Effector memory CD8-positive, alpha-beta T cell (primary cell): Measurements from ENCODE around the gene SLC32A1.

ENCODE experiments used
- ATAC-seq: fragments of 150-1000 bp; cut with Tn5 transposase; replicated peaks from 2 replicates; pipeline ENCODE4 v1.10.0; 2021; ENCODE audit warnings: mild to moderate bottlenecking, moderate library complexity
- DNase-seq, 3 experiments: peaks; one replicate each; pipeline ENCODE4 v3.0.0; 2021
- H3K27ac Mint-ChIP-seq, 2 donors: one replicate each; pipeline ENCODE4 v1.8.0; 2022; ENCODE audit warnings: mild to moderate bottlenecking in 2 of 2, mixed read lengths in 2 of 2, moderate library complexity in 2 of 2
- H3K27me3 Mint-ChIP-seq, 2 donors: one replicate each; pipeline ENCODE4 v1.8.0; 2022; ENCODE audit warnings: mixed read lengths in 2 of 2
- H3K36me3 Mint-ChIP-seq: one replicate; pipeline ENCODE4 v1.8.0; 2022; ENCODE audit warnings: mild to moderate bottlenecking, moderate library complexity, mixed read lengths; ENCODE audit not compliant: insufficient read depth
- H3K4me1 Mint-ChIP-seq, 2 donors: one replicate each; pipeline ENCODE4 v1.8.0; 2022; ENCODE audit warnings: low read depth in 2 of 2, mixed read lengths in 2 of 2
- H3K4me3 Mint-ChIP-seq, 2 donors: one replicate each; pipeline ENCODE4 v1.8.0; 2022; ENCODE audit warnings: mild to moderate bottlenecking in 2 of 2, mixed read lengths in 2 of 2, moderate library complexity in 2 of 2
- H3K9me3 Mint-ChIP-seq, 2 donors: one replicate each; pipeline ENCODE4 v1.8.0; 2022; ENCODE audit warnings: mixed read lengths in 2 of 2

The SLC32A1 gene

GRCh38 chr20:38748861-38749149 lies 24.5 kb downstream of the SLC32A1 start:
- H3K4me3 Mint-ChIP-seq: peak overlapping the region; percentile 93 to 97
- peak overlapping the region; percentile 26 to 98 for H3K27ac Mint-ChIP-seq

GRCh38 chr20:38751360-38751976 lies 27.2 kb downstream of the SLC32A1 start:
- no peaks in the 10 kb centered on the region for H3K9me3 Mint-ChIP-seq
- no peak overlapping the region for H3K4me3 Mint-ChIP-seq
- peaks cover 52% of the 10 kb centered on the region for H3K36me3 Mint-ChIP-seq
- peak in 1 of 3 experiments; percentile 28 for DNase-seq
- ATAC-seq: no peak
- no peaks in the 10 kb centered on the region for H3K27me3 Mint-ChIP-seq
- peaks cover 18 to 24% of the 10 kb centered on the region in 2 donors for H3K4me1 Mint-ChIP-seq
- H3K27ac Mint-ChIP-seq: no peak overlapping the region

More at GRCh38 chr20:38748861-38749149, 24.5 kb downstream of the SLC32A1 start:
- ATAC-seq: peak; percentile 18
- Mint-ChIP-seq H3K27me3 (peaks cover 0 to 2% of the 10 kb centered on the region in 2 donors), H3K4me1 (peaks cover 17 to 24% of the 10 kb centered on the region in 2 donors), H3K36me3 (peaks cover 32% of the 10 kb centered on the region), H3K9me3 (no peaks in the 10 kb centered on the region)
- DNase-seq: no peak

GRCh38 chr20:38752029-38752428 lies 27.7 kb downstream of the SLC32A1 start:
- H3K4me1 Mint-ChIP-seq: peaks cover 18 to 24% of the 10 kb centered on the region in 2 donors
- no peaks in the 10 kb centered on the region for H3K9me3 Mint-ChIP-seq
- no peaks in the 10 kb centered on the region for H3K27me3 Mint-ChIP-seq
- ATAC-seq: no peak
- H3K27ac Mint-ChIP-seq: no peak overlapping the region
- DNase-seq: no peak
- no peak overlapping the region for H3K4me3 Mint-ChIP-seq
- H3K36me3 Mint-ChIP-seq: peaks cover 52% of the 10 kb centered on the region

- DNase-seq (no peak), ATAC-seq (no peak)
- H3K36me3 Mint-ChIP-seq: peaks cover 64% of the 10 kb centered on the region
- no peak overlapping the region for H3K4me3 Mint-ChIP-seq
- H3K9me3 Mint-ChIP-seq: no peaks in the 10 kb centered on the region
- no peaks in the 10 kb centered on the region for H3K27me3 Mint-ChIP-seq
- H3K4me1 Mint-ChIP-seq: peaks cover 3 to 8% of the 10 kb centered on the region in 2 donors
- H3K27ac Mint-ChIP-seq: no peak overlapping the region
Measured at GRCh38 chr20:38754924-38755323, 30.6 kb downstream of the SLC32A1 start.

GRCh38 chr20:38755324-38755910 lies 31.1 kb downstream of the SLC32A1 start:
- Mint-ChIP-seq H3K4me1 (peaks cover 3 to 4% of the 10 kb centered on the region in 2 donors), H3K27me3 (no peaks in the 10 kb centered on the region), H3K36me3 (peaks cover 66% of the 10 kb centered on the region), H3K9me3 (no peaks in the 10 kb centered on the region), H3K4me3 (no peak overlapping the region), H3K27ac (no peak overlapping the region)
- no peak for ATAC-seq
- no peak for DNase-seq

GRCh38 chr20:38757145-38757775 lies 33.0 kb downstream of the SLC32A1 start:
- DNase-seq: no peak
- Mint-ChIP-seq H3K27ac (no peak overlapping the region), H3K27me3 (no peaks in the 10 kb centered on the region), H3K4me1 (peaks cover 0 to 3% of the 10 kb centered on the region in 2 donors), H3K4me3 (no peak overlapping the region), H3K9me3 (no peaks in the 10 kb centered on the region), H3K36me3 (peaks cover 67% of the 10 kb centered on the region)
- no peak for ATAC-seq

- Mint-ChIP-seq H3K4me1 (peaks cover 3 to 11% of the 10 kb centered on the region in 2 donors), H3K27ac (no peak overlapping the region), H3K9me3 (no peaks in the 10 kb centered on the region), H3K36me3 (peaks cover 58% of the 10 kb centered on the region), H3K27me3 (no peaks in the 10 kb centered on the region), H3K4me3 (no peak overlapping the region)
- ATAC-seq: no peak
- DNase-seq: no peak
Measured at GRCh38 chr20:38759106-38759505, 34.8 kb downstream of the SLC32A1 start.

GRCh38 chr20:38760978-38761377 lies 36.7 kb downstream of the SLC32A1 start:
- H3K36me3 Mint-ChIP-seq: peaks cover 50% of the 10 kb centered on the region
- DNase-seq (no peak), ATAC-seq (no peak)
- H3K4me1 Mint-ChIP-seq: peaks cover 4 to 20% of the 10 kb centered on the region in 2 donors
- H3K4me3 Mint-ChIP-seq: no peak overlapping the region
- no peaks in the 10 kb centered on the region for H3K27me3 Mint-ChIP-seq
- H3K27ac Mint-ChIP-seq: peak overlapping the region; percentile 19 to 63
- H3K9me3 Mint-ChIP-seq: no peaks in the 10 kb centered on the region

GRCh38 chr20:38762174-38762573 lies 37.9 kb downstream of the SLC32A1 start:
- DNase-seq: no peak
- peaks cover 53% of the 10 kb centered on the region for H3K36me3 Mint-ChIP-seq
- H3K4me3 Mint-ChIP-seq: no peak overlapping the region
- ATAC-seq: no peak
- H3K27me3 Mint-ChIP-seq: no peaks in the 10 kb centered on the region
- H3K9me3 Mint-ChIP-seq: no peaks in the 10 kb centered on the region
- peaks cover 4 to 20% of the 10 kb centered on the region in 2 donors for H3K4me1 Mint-ChIP-seq
- no peak overlapping the region for H3K27ac Mint-ChIP-seq

GRCh38 chr20:38763616-38764015 lies 39.3 kb downstream of the SLC32A1 start:
- H3K27ac Mint-ChIP-seq: no peak overlapping the region
- H3K9me3 Mint-ChIP-seq: no peaks in the 10 kb centered on the region
- peaks cover 50% of the 10 kb centered on the region for H3K36me3 Mint-ChIP-seq
- peaks cover 7 to 24% of the 10 kb centered on the region in 2 donors for H3K4me1 Mint-ChIP-seq
- ATAC-seq: no peak
- H3K27me3 Mint-ChIP-seq: no peaks in the 10 kb centered on the region
- H3K4me3 Mint-ChIP-seq: no peak overlapping the region
- DNase-seq: no peak

GRCh38 chr20:38764567-38765318 lies 40.5 kb downstream of the SLC32A1 start:
- Mint-ChIP-seq H3K4me1 (peaks cover 11 to 24% of the 10 kb centered on the region in 2 donors), H3K27me3 (no peaks in the 10 kb centered on the region), H3K4me3 (no peak overlapping the region), H3K36me3 (peaks cover 46% of the 10 kb centered on the region), H3K27ac (no peak overlapping the region), H3K9me3 (no peaks in the 10 kb centered on the region)
- DNase-seq (peak in 1 of 3 experiments; percentile 5), ATAC-seq (peak; percentile 73)

GRCh38 chr20:38766071-38766470 lies 41.8 kb downstream of the SLC32A1 start:
- no peak overlapping the region for H3K4me3 Mint-ChIP-seq
- peaks cover 11 to 24% of the 10 kb centered on the region in 2 donors for H3K4me1 Mint-ChIP-seq
- DNase-seq: no peak
- H3K9me3 Mint-ChIP-seq: no peaks in the 10 kb centered on the region
- ATAC-seq: no peak
- H3K27ac Mint-ChIP-seq: no peak overlapping the region
- H3K36me3 Mint-ChIP-seq: peaks cover 43% of the 10 kb centered on the region
- no peaks in the 10 kb centered on the region for H3K27me3 Mint-ChIP-seq

- Mint-ChIP-seq H3K27me3 (no peaks in the 10 kb centered on the region), H3K4me1 (peaks cover 8 to 9% of the 10 kb centered on the region in 2 donors), H3K27ac (peak overlapping the region in 1 of 2 donors; percentile 72), H3K36me3 (peaks cover 57% of the 10 kb centered on the region), H3K9me3 (peaks cover 3 to 8% of the 10 kb centered on the region in 2 donors), H3K4me3 (no peak overlapping the region)
- no peak for ATAC-seq
- no peak for DNase-seq
Measured at GRCh38 chr20:38769376-38770295, 45.4 kb downstream of the SLC32A1 start.
